ENCODE results near the gene UNK. TPM values are rescaled to one million over a fixed set of nuclear protein-coding genes. Genes with fewer than 3 reads are reported as not detected.

UNK gene
- total and polyA plus RNA-seq, 9 of the 15 experiments (the other 6 are each of a cell fraction or from before 2014, with no cell fraction given) = 12.8 to 38.6 (median 24.8) TPM

DNA sequence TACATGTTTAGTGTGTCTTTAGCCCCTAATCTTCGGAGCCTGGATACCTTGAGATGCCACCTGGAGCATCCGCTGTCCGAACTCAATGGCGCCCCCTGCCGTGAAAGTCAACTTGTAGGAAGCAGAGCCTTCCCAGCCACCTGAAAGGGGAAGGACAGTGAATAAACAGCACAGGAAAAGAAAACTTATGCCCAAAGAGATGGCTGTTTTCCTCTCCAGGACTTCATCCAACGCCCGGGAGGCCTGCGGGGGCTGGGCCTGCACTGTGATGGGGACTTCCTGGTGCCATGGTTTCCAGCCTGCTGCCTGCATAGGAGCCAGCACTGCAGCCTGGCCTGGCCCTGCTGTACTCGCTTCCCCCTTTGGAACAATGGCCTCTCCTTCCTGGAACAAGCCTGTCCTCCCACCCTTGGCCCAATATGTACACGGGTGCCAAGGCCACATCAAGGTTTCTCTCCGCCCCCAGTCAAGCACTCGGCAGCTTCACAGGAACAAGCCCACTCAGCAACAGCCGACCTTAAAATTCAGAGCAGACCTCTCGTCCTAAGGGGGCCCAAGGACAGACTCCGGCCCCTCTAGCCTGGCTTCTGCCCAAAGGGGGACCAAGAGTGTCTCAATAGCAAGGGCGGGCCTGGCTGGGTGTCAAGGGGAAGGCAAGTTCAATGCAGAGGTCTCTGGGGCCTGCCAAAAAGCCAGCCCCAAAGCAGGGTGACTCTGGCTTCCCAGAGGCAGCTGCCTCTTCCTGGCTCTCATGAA lies 64.1 kb downstream of the UNK start (continued):
- TF ChIP-seq SRSF3 (IDR thresholded peaks at IDR 0.05; ENCODE audit: insufficient read depth, low read length) (no peak), PURB (CRISPR knock-in tag; IDR thresholded peaks at IDR 0.05; ENCODE audit: low read depth) (no peak), EZH2 (IDR thresholded peaks at IDR 0.05; ENCODE audit: borderline replicate concordance, low read depth, low read length) (no peak), RAD21 (CRISPR knock-in tag; conservative IDR thresholded peaks at IDR 0.05 in 1 of 2, IDR thresholded peaks at IDR 0.05 in 1 of 2) (peak; percentile 28 to 66), CTBP1 (IDR thresholded peaks at IDR 0.05; ENCODE audit: borderline replicate concordance) (peak; percentile 70), REST (IDR thresholded peaks at IDR 0.05; ENCODE audit: borderline replicate concordance) (peak; percentile 52), REST (CRISPR knock-in tag; IDR thresholded peaks at IDR 0.05; ENCODE audit: low read depth) (no peak), PHB (CRISPR knock-in tag; IDR thresholded peaks at IDR 0.05) (no peak), WHSC1 (IDR thresholded peaks at IDR 0.05; ENCODE audit: low read length) (no peak), ZNF444 (CRISPR knock-in tag; IDR thresholded peaks at IDR 0.05) (no peak), ZNF699 (CRISPR knock-in tag; IDR thresholded peaks at IDR 0.05; ENCODE audit: insufficient replicate concordance) (no peak), SETDB1 (IDR thresholded peaks at IDR 0.05; ENCODE audit: low read length) (no peak)
- TF ChIP-seq, protein P1, sequence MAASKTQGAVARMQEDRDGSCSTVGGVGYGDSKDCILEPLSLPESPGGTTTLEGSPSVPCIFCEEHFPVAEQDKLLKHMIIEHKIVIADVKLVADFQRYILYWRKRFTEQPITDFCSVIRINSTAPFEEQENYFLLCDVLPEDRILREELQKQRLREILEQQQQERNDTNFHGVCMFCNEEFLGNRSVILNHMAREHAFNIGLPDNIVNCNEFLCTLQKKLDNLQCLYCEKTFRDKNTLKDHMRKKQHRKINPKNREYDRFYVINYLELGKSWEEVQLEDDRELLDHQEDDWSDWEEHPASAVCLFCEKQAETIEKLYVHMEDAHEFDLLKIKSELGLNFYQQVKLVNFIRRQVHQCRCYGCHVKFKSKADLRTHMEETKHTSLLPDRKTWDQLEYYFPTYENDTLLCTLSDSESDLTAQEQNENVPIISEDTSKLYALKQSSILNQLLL (CRISPR knock-in tag; IDR thresholded peaks at IDR 0.05; ENCODE audit: borderline replicate concordance) = no peak
